NT2/D1 (cell line): ENCODE results near the gene ZNF747.

ENCODE experiments used
- DNase-seq: peaks from one replicate; pipeline ENCODE4 v3.0.0-alpha.2; 2011; ENCODE audit warnings: low read depth, low spot score
- H3K27me3 ChIP-seq: 2 replicates; pipeline ENCODE4 v1.6.0; 2011; ENCODE audit warnings: mild to moderate bottlenecking; ENCODE audit not compliant: insufficient read length, insufficient read depth
- H3K36me3 ChIP-seq: 2 replicates; pipeline ENCODE4 v1.6.1; 2011; ENCODE audit warnings: mild to moderate bottlenecking, low read length, mixed read lengths; ENCODE audit not compliant: insufficient read depth, insufficient read length
- H3K4me1 ChIP-seq: 2 replicates; pipeline ENCODE4 v1.5.1; 2011; ENCODE audit not compliant: insufficient read depth, insufficient read length
- H3K4me3 ChIP-seq: 2 replicates; pipeline ENCODE4 v1.5.1; 2011; ENCODE audit warnings: low read depth; ENCODE audit not compliant: insufficient read length
- H3K9ac ChIP-seq: 2 replicates; pipeline ENCODE4 v1.6.0; 2011; ENCODE audit warnings: low read depth; ENCODE audit not compliant: insufficient read length
- H3K9me3 ChIP-seq: 2 replicates; pipeline ENCODE4 v1.5.1; 2011; ENCODE audit warnings: mild to moderate bottlenecking, low read length; ENCODE audit not compliant: insufficient read depth
- SUZ12 ChIP-seq: IDR thresholded peaks from 2 replicates; pipeline ENCODE4 v1.6.1; 2011; ENCODE audit not compliant: insufficient read length, insufficient read depth; ENCODE audit errors: extremely low read depth
- YY1 ChIP-seq: IDR thresholded peaks from 2 replicates; pipeline ENCODE4 v1.6.1; 2011; ENCODE audit not compliant: insufficient read length, insufficient read depth
- ZNF274 ChIP-seq: IDR thresholded peaks from 2 replicates; pipeline ENCODE4 v1.6.1; 2011; ENCODE audit warnings: mild to moderate bottlenecking, low read depth, low read length

The ZNF747 gene

GRCh38 chr16:30562021-30562420, 27.4 kb upstream of the ZNF747 start:
- H3K27me3 ChIP-seq, result no peaks in the 10 kb centered on the region
- H3K9ac ChIP-seq, result no peak overlapping the region
- H3K36me3 ChIP-seq, result no peaks in the 10 kb centered on the region
- H3K4me3 ChIP-seq, result no peak overlapping the region
- no peaks in the 10 kb centered on the region for H3K9me3 ChIP-seq
- peaks cover 2% of the 10 kb centered on the region for H3K4me1 ChIP-seq
- no peak for DNase-seq
- no peak for TF ChIP-seq SUZ12
- TF ChIP-seq ZNF274, result no peak

GRCh38 chr16:30561089-30561816, 26.6 kb upstream of the ZNF747 start:
- H3K36me3 ChIP-seq, result peaks cover 3% of the 10 kb centered on the region
- H3K9ac ChIP-seq, result no peak overlapping the region
- DNase-seq, result no peak
- H3K9me3 ChIP-seq, result no peaks in the 10 kb centered on the region
- no peaks in the 10 kb centered on the region for H3K27me3 ChIP-seq
- no peak for TF ChIP-seq SUZ12
- no peak for TF ChIP-seq ZNF274
- TF ChIP-seq YY1, result no peak
- no peak overlapping the region for H3K4me3 ChIP-seq
- peaks cover 3% of the 10 kb centered on the region for H3K4me1 ChIP-seq

GRCh38 chr16:30559690-30560089, 25.0 kb upstream of the ZNF747 start:
- H3K27me3 ChIP-seq, result no peaks in the 10 kb centered on the region
- H3K36me3 ChIP-seq, result peaks cover 19% of the 10 kb centered on the region
- TF ChIP-seq SUZ12, result no peak
- TF ChIP-seq YY1, result no peak
- TF ChIP-seq ZNF274, result no peak
- no peak overlapping the region for H3K9ac ChIP-seq
- H3K4me3 ChIP-seq, result no peak overlapping the region
- peaks cover 9% of the 10 kb centered on the region for H3K4me1 ChIP-seq
- no peaks in the 10 kb centered on the region for H3K9me3 ChIP-seq
- no peak for DNase-seq

- Histone ChIP-seq H3K27me3 (no peaks in the 10 kb centered on the region), H3K36me3 (peaks cover 27% of the 10 kb centered on the region), H3K4me3 (no peak overlapping the region), H3K9me3 (no peaks in the 10 kb centered on the region), H3K4me1 (peaks cover 9% of the 10 kb centered on the region), H3K9ac (peak overlapping the region; percentile 58)
- no peak for DNase-seq
- TF ChIP-seq YY1 (no peak), SUZ12 (no peak), ZNF274 (no peak)
Measured at GRCh38 chr16:30558789-30559377, 24.2 kb upstream of the ZNF747 start.

GRCh38 chr16:30557957-30558788, 23.5 kb upstream of the ZNF747 start, which contains the start of gene ZNF764:
Gene ZNF764 (minus strand): TSS chr16:30558374. CDS start chr16:30558182, 192 bp downstream.
- peak; percentile 95 for DNase-seq
- H3K36me3 ChIP-seq, result peaks cover 34% of the 10 kb centered on the region
- TF ChIP-seq YY1, result peak; percentile 96
- no peak for TF ChIP-seq SUZ12

GRCh38 chr16:30557707-30557956, 23.0 kb upstream of the ZNF747 start:
- Histone ChIP-seq H3K9me3 (no peaks in the 10 kb centered on the region), H3K27me3 (no peaks in the 10 kb centered on the region), H3K36me3 (peaks cover 39% of the 10 kb centered on the region), H3K4me1 (peaks cover 18% of the 10 kb centered on the region), H3K9ac (peak overlapping the region; percentile 94), H3K4me3 (peak overlapping the region; percentile 89)
- DNase-seq, result no peak
- TF ChIP-seq ZNF274 (no peak), SUZ12 (no peak), YY1 (no peak)

More at GRCh38 chr16:30557957-30558788, 23.5 kb upstream of the ZNF747 start, which contains the start of gene ZNF764:
- H3K9ac ChIP-seq, result peak within 1 kb of the TSS; percentile 94
- H3K9me3 ChIP-seq, result no peaks in the 10 kb centered on the region
- no peaks in the 10 kb centered on the region for H3K27me3 ChIP-seq
- peaks cover 13% of the 10 kb centered on the region for H3K4me1 ChIP-seq
- H3K4me3 ChIP-seq, result peak within 1 kb of the TSS; percentile 89

GRCh38 chr16:30556125-30556473, 21.4 kb upstream of the ZNF747 start:
- no peak for DNase-seq
- Histone ChIP-seq H3K27me3 (no peaks in the 10 kb centered on the region), H3K9me3 (no peaks in the 10 kb centered on the region), H3K36me3 (peaks cover 42% of the 10 kb centered on the region), H3K4me3 (no peak overlapping the region), H3K4me1 (peaks cover 19% of the 10 kb centered on the region), H3K9ac (peak overlapping the region; percentile 64)
- TF ChIP-seq YY1 (no peak), ZNF274 (no peak), SUZ12 (no peak)
